HepG2 (cell line): ENCODE results near the gene GEMIN4. TPM values are rescaled to one million over a fixed set of nuclear protein-coding genes. Genes with fewer than 3 reads are reported as not detected.

Experiments used
- ATF7-NPFF ChIP-seq: sonication (generic); formaldehyde crosslinking; IDR thresholded peaks from 2 replicates; pipeline ENCODE4 v1.8.1; 2023; ENCODE audit warnings: mild to moderate bottlenecking, low read depth, missing genetic modification reagents, moderate library complexity
- CBFB ChIP-seq: sonication (generic); formaldehyde crosslinking; IDR thresholded peaks from 2 replicates; pipeline ENCODE4 v1.4.0; 2020; ENCODE audit warnings: missing genetic modification reagents
- DR1 ChIP-seq: sonication (generic); formaldehyde crosslinking; IDR thresholded peaks from 2 replicates; pipeline ENCODE4 v1.8.0; 2021; ENCODE audit warnings: mild to moderate bottlenecking, missing genetic modification reagents, inconsistent platforms
- GLI4 ChIP-seq: sonication (generic); formaldehyde crosslinking; IDR thresholded peaks from 2 replicates; pipeline ENCODE4 v1.5.1; 2020; ENCODE audit warnings: missing genetic modification reagents, mild to moderate bottlenecking, moderate library complexity, borderline replicate concordance
- KDM2A ChIP-seq: sonication (generic); formaldehyde crosslinking; IDR thresholded peaks from 2 replicates; pipeline ENCODE4 v1.4.0; 2020; ENCODE audit warnings: low read depth, missing genetic modification reagents, borderline replicate concordance
- KLF16 ChIP-seq, 2 experiments: sonication (generic) in 1 of 2; formaldehyde crosslinking in 1 of 2; IDR thresholded peaks; 2 replicates each; pipeline versions ENCODE4 v1.6.1 to v1.8.0; 2016 to 2023; ENCODE audit warnings: missing genetic modification reagents in 2 of 2, missing compliant biosample characterization in 1 of 2
- MEIS2 ChIP-seq: sonication (generic); formaldehyde crosslinking; IDR thresholded peaks from 2 replicates; pipeline ENCODE4 v1.9.0; 2021; ENCODE audit warnings: mild to moderate bottlenecking, missing genetic modification reagents
- NAIF1 ChIP-seq: sonication (generic); formaldehyde crosslinking; IDR thresholded peaks from 2 replicates; pipeline ENCODE4 v1.5.0; 2020; ENCODE audit warnings: mild to moderate bottlenecking, missing genetic modification reagents, borderline replicate concordance
- SP4 ChIP-seq: sonication (generic); formaldehyde crosslinking; IDR thresholded peaks from 2 replicates; pipeline ENCODE4 v1.8.1; 2023; ENCODE audit warnings: mild to moderate bottlenecking, missing genetic modification reagents
- TAF1 ChIP-seq: sonication (generic); formaldehyde crosslinking; IDR thresholded peaks from 2 replicates; pipeline ENCODE4 v1.4.0; 2020; ENCODE audit warnings: missing genetic modification reagents
- ZNF282 ChIP-seq: fragments of 450-650 bp; IDR thresholded peaks from 2 replicates; pipeline ENCODE4 v1.6.1; 2018; ENCODE audit not compliant: partially characterized antibody
- ZNF331 ChIP-seq: sonication (generic); formaldehyde crosslinking; IDR thresholded peaks from 2 replicates; pipeline ENCODE4 v1.4.0; 2020; ENCODE audit warnings: missing genetic modification reagents
- ZNF333 ChIP-seq: sonication (generic); formaldehyde crosslinking; IDR thresholded peaks from 2 replicates; pipeline ENCODE4 v1.4.0; 2020; ENCODE audit warnings: mild to moderate bottlenecking, missing genetic modification reagents, borderline replicate concordance
- ZNF530 ChIP-seq: sonication (generic); formaldehyde crosslinking; IDR thresholded peaks from 2 replicates; pipeline ENCODE4 v1.5.0; 2020; ENCODE audit warnings: low read depth, mild to moderate bottlenecking, missing genetic modification reagents
- ZNF792 ChIP-seq: IDR thresholded peaks from 2 replicates; pipeline ENCODE4 v1.6.1; 2016
- polyA plus RNA-seq, 8 experiments: library from polyadenylated mRNA; depleted of rRNA in 3 of 8; stranded (reverse) in 7 of 8; unstranded in 1 of 8; fragments of >200 nt; fragmentation: Illumina TruSeq in 4 of 8; extraction: Trizol in 4 of 8; gene quantifications; 2 replicates each; pipeline versions ENCODE4 v1.2.1 to v1.2.3, GENCODE V29; 2011 to 2016; ENCODE audit warnings: low read depth in 4 of 8, missing spikeins in 1 of 8, mixed read lengths in 1 of 8; ENCODE audit not compliant: insufficient read depth in 1 of 8
- total RNA-seq, 5 experiments: library from RNA; depleted of rRNA; stranded (reverse); fragments of >200 nt; fragmentation: Illumina TruSeq; extraction: Trizol; gene quantifications; 2 replicates each; pipeline ENCODE4 v1.2.3, GENCODE V29; 2016; ENCODE audit warnings: low read depth in 1 of 5
- TF ChIP-seq, protein P1 (sequence below): sonication (generic); formaldehyde crosslinking; IDR thresholded peaks from 2 replicates; pipeline ENCODE4 v1.4.0; 2020; ENCODE audit warnings: missing genetic modification reagents
- TF ChIP-seq, protein P2 (sequence below): sonication (generic); formaldehyde crosslinking; conservative IDR thresholded peaks from 2 replicates; pipeline ENCODE4 v1.4.0; 2020; ENCODE audit warnings: missing genetic modification reagents
- TF ChIP-seq, protein P3 (sequence below): sonication (generic); formaldehyde crosslinking; IDR thresholded peaks from 2 replicates; pipeline ENCODE4 v1.4.0; 2020; ENCODE audit warnings: missing genetic modification reagents
- TF ChIP-seq, protein P4 (sequence below): sonication (generic); formaldehyde crosslinking; IDR thresholded peaks from 2 replicates; pipeline ENCODE4 v1.4.0; 2020; ENCODE audit warnings: missing genetic modification reagents
- TF ChIP-seq, protein P5 (sequence below): sonication (generic); formaldehyde crosslinking; conservative IDR thresholded peaks from 2 replicates; pipeline ENCODE4 v1.4.0; 2020; ENCODE audit warnings: missing genetic modification reagents

GEMIN4 gene
- total and polyA plus RNA-seq, 2 of the 13 experiments (the other 11 are each of a cell fraction or from before 2014, with no cell fraction given), result 10.8 to 22.7 TPM

DNA sequence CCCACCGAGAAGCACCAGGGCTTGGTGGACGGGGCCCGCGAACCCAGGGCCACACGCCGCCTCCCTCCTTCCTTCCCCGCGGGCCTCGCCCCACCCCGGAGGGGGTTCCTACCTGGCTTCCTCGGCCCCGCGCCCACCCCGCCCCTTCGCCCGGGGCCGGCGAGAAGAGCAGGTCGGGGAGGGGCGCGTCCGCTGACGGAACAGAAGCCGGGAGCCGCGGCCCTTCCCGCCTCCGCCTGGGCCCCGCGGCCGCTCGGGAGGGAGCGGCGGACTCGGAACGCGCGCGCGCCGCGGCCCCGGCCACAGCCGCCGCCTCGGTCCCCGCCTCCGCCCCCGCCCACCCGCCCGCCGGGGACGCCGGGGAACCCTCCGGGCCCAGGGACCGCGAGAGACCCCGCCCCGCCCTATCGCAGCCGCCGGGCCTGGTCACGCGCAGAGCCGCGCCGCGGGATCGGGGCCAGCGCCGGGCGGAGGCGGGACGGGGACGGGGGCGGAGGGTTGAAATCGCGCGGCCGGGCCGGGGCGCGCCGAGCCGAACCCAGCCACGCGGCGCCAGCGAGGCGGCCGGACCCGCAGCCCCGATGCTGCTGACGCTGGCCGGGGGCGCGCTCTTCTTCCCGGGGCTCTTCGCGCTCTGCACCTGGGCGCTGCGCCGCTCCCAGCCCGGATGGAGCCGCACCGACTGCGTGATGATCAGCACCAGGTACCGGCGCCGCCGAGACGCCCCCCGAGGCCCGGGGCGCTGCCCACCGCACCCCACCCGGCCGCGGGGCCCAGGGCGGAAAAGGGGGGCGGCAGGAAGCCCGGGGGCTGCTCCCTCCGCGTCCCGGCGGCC is 19.8 kb downstream of the GEMIN4 start, which contains the start of gene TLCD3A (continued):
- TF ChIP-seq, protein P1, sequence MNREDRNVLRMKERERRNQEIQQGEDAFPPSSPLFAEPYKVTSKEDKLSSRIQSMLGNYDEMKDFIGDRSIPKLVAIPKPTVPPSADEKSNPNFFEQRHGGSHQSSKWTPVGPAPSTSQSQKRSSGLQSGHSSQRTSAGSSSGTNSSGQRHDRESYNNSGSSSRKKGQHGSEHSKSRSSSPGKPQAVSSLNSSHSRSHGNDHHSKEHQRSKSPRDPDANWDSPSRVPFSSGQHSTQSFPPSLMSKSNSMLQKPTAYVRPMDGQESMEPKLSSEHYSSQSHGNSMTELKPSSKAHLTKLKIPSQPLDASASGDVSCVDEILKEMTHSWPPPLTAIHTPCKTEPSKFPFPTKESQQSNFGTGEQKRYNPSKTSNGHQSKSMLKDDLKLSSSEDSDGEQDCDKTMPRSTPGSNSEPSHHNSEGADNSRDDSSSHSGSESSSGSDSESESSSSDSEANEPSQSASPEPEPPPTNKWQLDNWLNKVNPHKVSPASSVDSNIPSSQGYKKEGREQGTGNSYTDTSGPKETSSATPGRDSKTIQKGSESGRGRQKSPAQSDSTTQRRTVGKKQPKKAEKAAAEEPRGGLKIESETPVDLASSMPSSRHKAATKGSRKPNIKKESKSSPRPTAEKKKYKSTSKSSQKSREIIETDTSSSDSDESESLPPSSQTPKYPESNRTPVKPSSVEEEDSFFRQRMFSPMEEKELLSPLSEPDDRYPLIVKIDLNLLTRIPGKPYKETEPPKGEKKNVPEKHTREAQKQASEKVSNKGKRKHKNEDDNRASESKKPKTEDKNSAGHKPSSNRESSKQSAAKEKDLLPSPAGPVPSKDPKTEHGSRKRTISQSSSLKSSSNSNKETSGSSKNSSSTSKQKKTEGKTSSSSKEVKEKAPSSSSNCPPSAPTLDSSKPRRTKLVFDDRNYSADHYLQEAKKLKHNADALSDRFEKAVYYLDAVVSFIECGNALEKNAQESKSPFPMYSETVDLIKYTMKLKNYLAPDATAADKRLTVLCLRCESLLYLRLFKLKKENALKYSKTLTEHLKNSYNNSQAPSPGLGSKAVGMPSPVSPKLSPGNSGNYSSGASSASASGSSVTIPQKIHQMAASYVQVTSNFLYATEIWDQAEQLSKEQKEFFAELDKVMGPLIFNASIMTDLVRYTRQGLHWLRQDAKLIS (CRISPR knock-in tag), result no peak
- TF ChIP-seq TAF1 (CRISPR knock-in tag) (peak; percentile 1; the same call in 1 of the 2 replicates), DR1 (CRISPR knock-in tag) (peak; percentile 5; the same call in 1 of the 2 replicates), KLF16 (CRISPR knock-in tag; IDR thresholded peaks at IDR 0.05) (0 out of 4 replicates have a peak, but pooled peaks of 1 of the 2 experiments have one; percentile 33), KDM2A (CRISPR knock-in tag) (no peak), ZNF530 (CRISPR knock-in tag) (no peak), ZNF333 (CRISPR knock-in tag) (no peak), ZNF792 (CRISPR knock-in tag) (0 out of 2 replicates have a peak, but pooled peaks have one; percentile 16), NAIF1 (no peak), ZNF282 (no peak), GLI4 (no peak), SP4 (0 out of 2 replicates have a peak, but pooled peaks have one; percentile 36), MEIS2 (CRISPR knock-in tag) (peak; percentile 24; the same call in 1 of the 2 replicates), ATF7-NPFF (0 out of 2 replicates have a peak, but pooled peaks have one; percentile 1), ZNF331 (CRISPR knock-in tag) (peak; percentile 15; the same call in 1 of the 2 replicates), CBFB (CRISPR knock-in tag) (0 out of 2 replicates have a peak, but pooled peaks have one; percentile 23)
- TF ChIP-seq, protein P2, sequence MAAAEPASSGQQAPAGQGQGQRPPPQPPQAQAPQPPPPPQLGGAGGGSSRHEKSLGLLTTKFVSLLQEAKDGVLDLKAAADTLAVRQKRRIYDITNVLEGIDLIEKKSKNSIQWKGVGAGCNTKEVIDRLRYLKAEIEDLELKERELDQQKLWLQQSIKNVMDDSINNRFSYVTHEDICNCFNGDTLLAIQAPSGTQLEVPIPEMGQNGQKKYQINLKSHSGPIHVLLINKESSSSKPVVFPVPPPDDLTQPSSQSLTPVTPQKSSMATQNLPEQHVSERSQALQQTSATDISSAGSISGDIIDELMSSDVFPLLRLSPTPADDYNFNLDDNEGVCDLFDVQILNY (CRISPR knock-in tag), result no peak
- TF ChIP-seq, protein P3, sequence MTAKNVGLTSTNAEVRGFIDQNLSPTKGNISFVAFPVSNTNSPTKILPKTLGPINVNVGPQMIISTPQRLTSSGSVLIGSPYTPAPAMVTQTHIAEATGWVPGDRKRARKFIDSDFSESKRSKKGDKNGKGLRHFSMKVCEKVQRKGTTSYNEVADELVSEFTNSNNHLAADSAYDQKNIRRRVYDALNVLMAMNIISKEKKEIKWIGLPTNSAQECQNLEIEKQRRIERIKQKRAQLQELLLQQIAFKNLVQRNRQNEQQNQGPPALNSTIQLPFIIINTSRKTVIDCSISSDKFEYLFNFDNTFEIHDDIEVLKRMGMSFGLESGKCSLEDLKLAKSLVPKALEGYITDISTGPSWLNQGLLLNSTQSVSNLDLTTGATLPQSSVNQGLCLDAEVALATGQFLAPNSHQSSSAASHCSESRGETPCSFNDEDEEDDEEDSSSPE, result peak; percentile 47; the same call in 1 of the 2 replicates
- TF ChIP-seq, protein P4, sequence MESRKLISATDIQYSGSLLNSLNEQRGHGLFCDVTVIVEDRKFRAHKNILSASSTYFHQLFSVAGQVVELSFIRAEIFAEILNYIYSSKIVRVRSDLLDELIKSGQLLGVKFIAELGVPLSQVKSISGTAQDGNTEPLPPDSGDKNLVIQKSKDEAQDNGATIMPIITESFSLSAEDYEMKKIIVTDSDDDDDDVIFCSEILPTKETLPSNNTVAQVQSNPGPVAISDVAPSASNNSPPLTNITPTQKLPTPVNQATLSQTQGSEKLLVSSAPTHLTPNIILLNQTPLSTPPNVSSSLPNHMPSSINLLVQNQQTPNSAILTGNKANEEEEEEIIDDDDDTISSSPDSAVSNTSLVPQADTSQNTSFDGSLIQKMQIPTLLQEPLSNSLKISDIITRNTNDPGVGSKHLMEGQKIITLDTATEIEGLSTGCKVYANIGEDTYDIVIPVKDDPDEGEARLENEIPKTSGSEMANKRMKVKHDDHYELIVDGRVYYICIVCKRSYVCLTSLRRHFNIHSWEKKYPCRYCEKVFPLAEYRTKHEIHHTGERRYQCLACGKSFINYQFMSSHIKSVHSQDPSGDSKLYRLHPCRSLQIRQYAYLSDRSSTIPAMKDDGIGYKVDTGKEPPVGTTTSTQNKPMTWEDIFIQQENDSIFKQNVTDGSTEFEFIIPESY (CRISPR knock-in tag), result no peak
- TF ChIP-seq, protein P5, sequence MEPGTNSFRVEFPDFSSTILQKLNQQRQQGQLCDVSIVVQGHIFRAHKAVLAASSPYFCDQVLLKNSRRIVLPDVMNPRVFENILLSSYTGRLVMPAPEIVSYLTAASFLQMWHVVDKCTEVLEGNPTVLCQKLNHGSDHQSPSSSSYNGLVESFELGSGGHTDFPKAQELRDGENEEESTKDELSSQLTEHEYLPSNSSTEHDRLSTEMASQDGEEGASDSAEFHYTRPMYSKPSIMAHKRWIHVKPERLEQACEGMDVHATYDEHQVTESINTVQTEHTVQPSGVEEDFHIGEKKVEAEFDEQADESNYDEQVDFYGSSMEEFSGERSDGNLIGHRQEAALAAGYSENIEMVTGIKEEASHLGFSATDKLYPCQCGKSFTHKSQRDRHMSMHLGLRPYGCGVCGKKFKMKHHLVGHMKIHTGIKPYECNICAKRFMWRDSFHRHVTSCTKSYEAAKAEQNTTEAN, result no peak
